OCI-LY1 (cell line): ENCODE measurements around the gene TRIM68.

Source experiments
- EZH2 ChIP-seq: fragments of 200-600 bp; sonication (generic), shearing (Covaris generic); IDR thresholded peaks from 2 replicates; pipeline ENCODE4 v1.8.0; 2017; ENCODE audit warnings: borderline replicate concordance, mixed run types, mild to moderate bottlenecking, antibody characterized with exemption, low read length, moderate library complexity, mixed read lengths
- TF ChIP-seq, protein P1 (sequence below): fragments of 200-600 bp; sonication (generic), shearing (Covaris generic); IDR thresholded peaks from 2 replicates; pipeline ENCODE4 v1.5.1; 2017; ENCODE audit warnings: mild to moderate bottlenecking, antibody characterized with exemption, low read length, moderate library complexity, mixed read lengths

DNA sequence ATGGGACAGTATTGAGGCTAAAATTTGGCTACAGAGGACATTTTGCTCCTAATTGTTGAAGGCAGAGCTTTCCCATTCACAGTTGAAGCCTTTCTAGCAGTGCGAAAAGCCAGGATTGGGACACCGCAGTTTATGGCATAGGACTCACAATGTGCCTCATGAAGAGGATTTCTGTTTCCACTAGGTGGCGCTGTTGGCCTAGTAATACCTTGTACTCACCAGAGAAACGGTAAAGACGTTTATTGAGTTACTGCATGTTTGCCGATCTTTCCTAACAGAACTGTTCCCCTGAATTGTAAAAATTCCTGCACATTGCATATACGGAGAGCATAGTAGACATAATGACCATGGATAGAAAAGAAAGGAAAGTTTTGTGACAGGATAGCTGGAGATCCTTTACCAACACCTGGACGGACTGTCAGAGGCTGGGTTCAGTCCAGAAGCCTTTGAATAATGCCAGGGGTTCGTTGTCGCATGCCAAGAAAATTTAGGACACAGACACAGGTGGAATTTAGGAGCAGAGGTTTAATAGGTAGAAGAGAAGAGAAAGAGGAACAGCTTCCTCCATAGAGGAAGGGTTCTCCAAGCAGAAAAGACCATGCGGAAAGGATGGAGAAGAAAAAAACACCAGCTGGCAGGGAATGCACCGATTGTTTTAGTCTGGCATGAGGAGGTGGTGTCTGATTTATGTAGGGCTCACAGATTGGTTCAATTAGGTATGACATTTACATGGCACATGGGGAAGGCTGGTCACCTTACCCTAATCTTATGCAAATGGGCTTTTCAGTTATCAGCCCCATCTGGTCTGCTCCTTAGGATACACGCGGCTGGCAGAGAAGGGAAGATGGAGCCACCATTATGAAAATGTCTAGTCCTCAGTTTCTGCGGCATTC, 18.4 kb upstream of the TRIM68 start:
- TF ChIP-seq, protein P1, sequence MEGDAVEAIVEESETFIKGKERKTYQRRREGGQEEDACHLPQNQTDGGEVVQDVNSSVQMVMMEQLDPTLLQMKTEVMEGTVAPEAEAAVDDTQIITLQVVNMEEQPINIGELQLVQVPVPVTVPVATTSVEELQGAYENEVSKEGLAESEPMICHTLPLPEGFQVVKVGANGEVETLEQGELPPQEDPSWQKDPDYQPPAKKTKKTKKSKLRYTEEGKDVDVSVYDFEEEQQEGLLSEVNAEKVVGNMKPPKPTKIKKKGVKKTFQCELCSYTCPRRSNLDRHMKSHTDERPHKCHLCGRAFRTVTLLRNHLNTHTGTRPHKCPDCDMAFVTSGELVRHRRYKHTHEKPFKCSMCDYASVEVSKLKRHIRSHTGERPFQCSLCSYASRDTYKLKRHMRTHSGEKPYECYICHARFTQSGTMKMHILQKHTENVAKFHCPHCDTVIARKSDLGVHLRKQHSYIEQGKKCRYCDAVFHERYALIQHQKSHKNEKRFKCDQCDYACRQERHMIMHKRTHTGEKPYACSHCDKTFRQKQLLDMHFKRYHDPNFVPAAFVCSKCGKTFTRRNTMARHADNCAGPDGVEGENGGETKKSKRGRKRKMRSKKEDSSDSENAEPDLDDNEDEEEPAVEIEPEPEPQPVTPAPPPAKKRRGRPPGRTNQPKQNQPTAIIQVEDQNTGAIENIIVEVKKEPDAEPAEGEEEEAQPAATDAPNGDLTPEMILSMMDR = peak; percentile 74
- no peak for TF ChIP-seq EZH2
